Liver (tissue), 3 donors: ENCODE results near the gene MACROD1.

Experiments used
- ATF3 ChIP-seq: IDR thresholded peaks from 2 replicates; pipeline ENCODE4 v1.6.1; 2016; ENCODE audit warnings: antibody characterized with exemption
- EGR1 ChIP-seq, 2 donors: IDR thresholded peaks; 2 replicates each; pipeline ENCODE4 v1.6.1; 2016 to 2018; ENCODE audit warnings: antibody characterized with exemption in 2 of 2, low read depth in 2 of 2
- FOXA2 ChIP-seq: IDR thresholded peaks from 2 replicates; pipeline ENCODE4 v1.6.1; 2016; ENCODE audit warnings: antibody characterized with exemption
- GABPA ChIP-seq, 2 donors: IDR thresholded peaks in 1 of 2; conservative IDR thresholded peaks in 1 of 2; 2 replicates each; pipeline ENCODE4 v1.6.1; 2016; ENCODE audit warnings: antibody characterized with exemption in 2 of 2, mild to moderate bottlenecking in 1 of 2, moderate library complexity in 1 of 2
- HNF4A ChIP-seq, 2 donors: conservative IDR thresholded peaks; 2 replicates each; pipeline ENCODE4 v1.6.1; 2016; ENCODE audit warnings: antibody characterized with exemption in 2 of 2, mild to moderate bottlenecking in 2 of 2
- JUND ChIP-seq, 2 donors: IDR thresholded peaks; 2 replicates each; pipeline ENCODE4 v1.6.1; 2016; ENCODE audit warnings: antibody characterized with exemption in 2 of 2
- RAD21 ChIP-seq, 2 donors: IDR thresholded peaks; 2 replicates each; pipeline ENCODE4 v1.6.1; 2016; ENCODE audit warnings: antibody characterized with exemption in 2 of 2, mild to moderate bottlenecking in 2 of 2
- REST ChIP-seq: IDR thresholded peaks from 2 replicates; pipeline ENCODE4 v1.6.1; 2016; ENCODE audit warnings: antibody characterized with exemption, mild to moderate bottlenecking
- RXRA ChIP-seq, 2 donors: IDR thresholded peaks; 2 replicates each; pipeline ENCODE4 v1.6.1; 2017 to 2018; ENCODE audit warnings: antibody characterized with exemption in 2 of 2, mild to moderate bottlenecking in 1 of 2
- TAF1 ChIP-seq: conservative IDR thresholded peaks from 2 replicates; pipeline ENCODE4 v1.6.1; 2016; ENCODE audit warnings: antibody characterized with exemption, mild to moderate bottlenecking
- YY1 ChIP-seq: IDR thresholded peaks from 2 replicates; pipeline ENCODE4 v1.6.1; 2016; ENCODE audit warnings: antibody characterized with exemption, mild to moderate bottlenecking
- ZBTB33 ChIP-seq: IDR thresholded peaks from 2 replicates; pipeline ENCODE4 v1.6.1; 2016; ENCODE audit warnings: antibody characterized with exemption
- TF ChIP-seq, protein P1 (sequence below): fragments of 150-350 bp; IDR thresholded peaks from 2 replicates; pipeline ENCODE4 v1.5.1; 2017; ENCODE audit warnings: improper control_type of control experiment, low read depth, low read length; ENCODE audit not compliant: missing input control
- TF ChIP-seq, protein P2 (sequence below): IDR thresholded peaks from 2 replicates; pipeline ENCODE4 v1.6.1; 2016; ENCODE audit warnings: antibody characterized with exemption
- donor health status: healthy.
- donor health status: healthy.

GRCh38 chr11:64036087-64037026, 129.6 kb downstream of the MACROD1 start:
- no peak for TF ChIP-seq TAF1
- TF ChIP-seq, protein P1, sequence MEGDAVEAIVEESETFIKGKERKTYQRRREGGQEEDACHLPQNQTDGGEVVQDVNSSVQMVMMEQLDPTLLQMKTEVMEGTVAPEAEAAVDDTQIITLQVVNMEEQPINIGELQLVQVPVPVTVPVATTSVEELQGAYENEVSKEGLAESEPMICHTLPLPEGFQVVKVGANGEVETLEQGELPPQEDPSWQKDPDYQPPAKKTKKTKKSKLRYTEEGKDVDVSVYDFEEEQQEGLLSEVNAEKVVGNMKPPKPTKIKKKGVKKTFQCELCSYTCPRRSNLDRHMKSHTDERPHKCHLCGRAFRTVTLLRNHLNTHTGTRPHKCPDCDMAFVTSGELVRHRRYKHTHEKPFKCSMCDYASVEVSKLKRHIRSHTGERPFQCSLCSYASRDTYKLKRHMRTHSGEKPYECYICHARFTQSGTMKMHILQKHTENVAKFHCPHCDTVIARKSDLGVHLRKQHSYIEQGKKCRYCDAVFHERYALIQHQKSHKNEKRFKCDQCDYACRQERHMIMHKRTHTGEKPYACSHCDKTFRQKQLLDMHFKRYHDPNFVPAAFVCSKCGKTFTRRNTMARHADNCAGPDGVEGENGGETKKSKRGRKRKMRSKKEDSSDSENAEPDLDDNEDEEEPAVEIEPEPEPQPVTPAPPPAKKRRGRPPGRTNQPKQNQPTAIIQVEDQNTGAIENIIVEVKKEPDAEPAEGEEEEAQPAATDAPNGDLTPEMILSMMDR = no peak
- no peak for TF ChIP-seq RAD21 (IDR thresholded peaks at IDR 0.05)
- no peak for TF ChIP-seq REST
- TF ChIP-seq, protein P2, sequence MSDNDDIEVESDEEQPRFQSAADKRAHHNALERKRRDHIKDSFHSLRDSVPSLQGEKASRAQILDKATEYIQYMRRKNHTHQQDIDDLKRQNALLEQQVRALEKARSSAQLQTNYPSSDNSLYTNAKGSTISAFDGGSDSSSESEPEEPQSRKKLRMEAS = no peak
- no peak for TF ChIP-seq ATF3
- no peak for TF ChIP-seq YY1
- no peak for TF ChIP-seq FOXA2
- no peak for TF ChIP-seq RXRA (IDR thresholded peaks at IDR 0.05)
- no peak for TF ChIP-seq ZBTB33
- TF ChIP-seq JUND (IDR thresholded peaks at IDR 0.05) = no peak
- TF ChIP-seq GABPA (IDR thresholded peaks at IDR 0.05 in 1 of 2, conservative IDR thresholded peaks at IDR 0.05 in 1 of 2) = no peak
- TF ChIP-seq EGR1 (IDR thresholded peaks at IDR 0.05; ENCODE audit: low read depth in 2 of 2) = no peak
- TF ChIP-seq HNF4A (conservative IDR thresholded peaks at IDR 0.05) = no peak
